HEK293 (cell line): ENCODE measurements around the gene SGO1.
"Not testable (repeated sequence)": the region's sequence is repeated elsewhere in the genome, so short reads cannot be mapped to it uniquely, and the experiment has no call there.

Experiments used
- CTCF ChIA-PET: fragments of 350-600 bp; formaldehyde crosslinking; extraction: SDS; loops from one replicate; lab custom pipeline; 2021; ENCODE audit warnings: antibody characterized with exemption; lab: Yijun Ruan, JAX
- POLR2A ChIA-PET: fragments of 300-600 bp; formaldehyde crosslinking; extraction: SDS; loops from one replicate; lab custom pipeline; 2020; ENCODE audit warnings: antibody characterized with exemption, inconsistent platforms; lab: Yijun Ruan, JAX
- H3K27ac ChIP-seq: fragments of 200-500 bp; sonication (Bioruptor generic); 2 replicates; pipeline ENCODE4 v1.5.1; 2014; ENCODE audit warnings: low read depth, low read length, control low read depth, inconsistent platforms; ENCODE audit errors: extremely low read depth
- H3K36me3 ChIP-seq, 2 experiments: fragments of 200-500 bp in 1 of 2; sonication (Bioruptor generic) in 1 of 2; 1 replicate in 1 of 2; 2 replicates in 1 of 2; pipeline ENCODE4 v1.5.1; 2014 to 2017; ENCODE audit warnings: inconsistent platforms in 2 of 2, low read length in 2 of 2; ENCODE audit not compliant: control insufficient read depth in 2 of 2, insufficient read depth in 1 of 2
- H3K4me1 ChIP-seq: fragments of 200-500 bp; sonication (Bioruptor generic); 2 replicates; pipeline ENCODE4 v1.5.1; 2014; ENCODE audit warnings: mild to moderate bottlenecking, low read length, inconsistent platforms; ENCODE audit not compliant: control insufficient read depth, insufficient read depth
- H3K4me3 ChIP-seq: 2 replicates; pipeline ENCODE4 v1.5.1; 2011; ENCODE audit warnings: low read depth, mild to moderate bottlenecking, control low read depth, low read length, moderate library complexity
- H3K9me3 ChIP-seq: fragments of 200-500 bp; sonication (Bioruptor generic); 2 replicates; pipeline ENCODE4 v1.5.1; 2014; ENCODE audit warnings: low read depth, low read length, inconsistent platforms; ENCODE audit not compliant: control insufficient read depth, insufficient read depth
- HOXA7 ChIP-seq: sonication (generic); formaldehyde crosslinking; IDR thresholded peaks from 2 replicates; pipeline ENCODE4 v1.8.1; 2022; ENCODE audit warnings: missing genetic modification reagents, borderline replicate concordance
- KLF1 ChIP-seq: fragments of 450-650 bp; formaldehyde crosslinking; IDR thresholded peaks from 2 replicates; pipeline ENCODE4 v1.5.1; 2016; ENCODE audit warnings: missing biosample characterization, missing genetic modification characterization
- PRDM1 ChIP-seq: fragments of 450-650 bp; formaldehyde crosslinking; IDR thresholded peaks from 2 replicates; pipeline ENCODE4; 2016; ENCODE audit warnings: missing biosample characterization, missing genetic modification characterization
- ZFHX2 ChIP-seq: fragments of 450-650 bp; formaldehyde crosslinking; conservative IDR thresholded peaks from 2 replicates; pipeline ENCODE4 v1.5.1; 2016; ENCODE audit warnings: missing biosample characterization, missing genetic modification characterization
- ZNF133 ChIP-seq: fragments of 450-650 bp; formaldehyde crosslinking; IDR thresholded peaks from 2 replicates; pipeline ENCODE4 v1.5.1; 2016; ENCODE audit warnings: missing biosample characterization, missing genetic modification characterization
- ZNF16 ChIP-seq: fragments of 450-650 bp; formaldehyde crosslinking; IDR thresholded peaks from 2 replicates; pipeline ENCODE4 v1.5.1; 2016; ENCODE audit warnings: low read depth, missing biosample characterization, missing genetic modification characterization
- ZNF202 ChIP-seq: fragments of 450-650 bp; formaldehyde crosslinking; IDR thresholded peaks from 2 replicates; pipeline ENCODE4 v1.5.1; 2016; ENCODE audit warnings: missing biosample characterization, missing genetic modification characterization, borderline replicate concordance
- ZNF366 ChIP-seq: fragments of 450-650 bp; formaldehyde crosslinking; conservative IDR thresholded peaks from 2 replicates; pipeline ENCODE4 v1.5.1; 2016; ENCODE audit warnings: missing biosample characterization, missing genetic modification characterization
- ZNF548 ChIP-seq: fragments of 450-650 bp; formaldehyde crosslinking; IDR thresholded peaks from 2 replicates; pipeline ENCODE4 v1.5.1; 2016; ENCODE audit warnings: missing biosample characterization, missing genetic modification characterization
- ZNF707 ChIP-seq: fragments of 450-650 bp; formaldehyde crosslinking; IDR thresholded peaks from 2 replicates; pipeline ENCODE4 v1.5.1; 2016; ENCODE audit warnings: missing biosample characterization, missing genetic modification characterization
- ZNF776 ChIP-seq: fragments of 450-650 bp; formaldehyde crosslinking; IDR thresholded peaks from 2 replicates; pipeline ENCODE4 v1.5.0; 2017; ENCODE audit warnings: missing biosample characterization, missing genetic modification characterization, borderline replicate concordance
- ZNF830 ChIP-seq: fragments of 450-650 bp; IDR thresholded peaks from 2 replicates; pipeline ENCODE4 v1.5.0; 2018; ENCODE audit warnings: missing biosample characterization, missing genetic modification characterization, low read depth, mild to moderate bottlenecking, moderate library complexity
- ZNF837 ChIP-seq: fragments of 450-650 bp; formaldehyde crosslinking; IDR thresholded peaks from 2 replicates; pipeline ENCODE4 v1.5.1; 2016; ENCODE audit warnings: missing biosample characterization, missing genetic modification characterization
- TF ChIP-seq, protein P1 (sequence below): fragments of 450-650 bp; formaldehyde crosslinking; IDR thresholded peaks from 2 replicates; pipeline ENCODE4 v1.5.1; 2016; ENCODE audit warnings: missing biosample characterization, missing genetic modification characterization
- TF ChIP-seq, protein P2 (sequence below): fragments of 450-650 bp; formaldehyde crosslinking; IDR thresholded peaks from 2 replicates; pipeline ENCODE4 v1.5.1; 2017; ENCODE audit warnings: missing biosample characterization, missing genetic modification characterization
- TF ChIP-seq, protein P3 (sequence below): fragments of 450-650 bp; formaldehyde crosslinking; IDR thresholded peaks from 2 replicates; pipeline ENCODE4 v1.5.1; 2016; ENCODE audit warnings: missing biosample characterization, missing genetic modification characterization, borderline replicate concordance
- TF ChIP-seq, protein P4 (sequence below): fragments of 450-650 bp; formaldehyde crosslinking; optimal IDR thresholded peaks from 2 replicates; pipeline ENCODE3; 2016; ENCODE audit warnings: missing biosample characterization, mild to moderate bottlenecking, missing genetic modification characterization

Gene SGO1

DNA sequence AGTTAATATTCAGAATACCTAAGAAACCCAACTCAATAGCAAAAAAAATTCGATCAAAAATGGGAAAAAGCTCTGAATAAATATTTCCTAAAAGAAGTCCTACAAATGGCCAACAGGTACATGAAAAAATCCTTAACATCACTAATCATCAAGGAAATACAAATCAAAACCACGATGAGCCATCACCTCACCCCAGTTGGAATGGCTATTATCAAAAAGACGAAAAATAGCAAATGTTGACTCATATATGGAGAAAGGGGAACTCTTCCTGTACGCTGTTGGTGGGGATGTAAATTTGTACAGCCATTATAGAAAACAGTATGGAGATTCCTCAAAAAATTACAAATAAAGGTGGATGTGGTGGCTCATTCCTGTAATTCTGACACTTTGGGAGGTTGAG, 29.6 kb upstream of the SGO1 start (continued):
- TF ChIP-seq, protein P1, sequence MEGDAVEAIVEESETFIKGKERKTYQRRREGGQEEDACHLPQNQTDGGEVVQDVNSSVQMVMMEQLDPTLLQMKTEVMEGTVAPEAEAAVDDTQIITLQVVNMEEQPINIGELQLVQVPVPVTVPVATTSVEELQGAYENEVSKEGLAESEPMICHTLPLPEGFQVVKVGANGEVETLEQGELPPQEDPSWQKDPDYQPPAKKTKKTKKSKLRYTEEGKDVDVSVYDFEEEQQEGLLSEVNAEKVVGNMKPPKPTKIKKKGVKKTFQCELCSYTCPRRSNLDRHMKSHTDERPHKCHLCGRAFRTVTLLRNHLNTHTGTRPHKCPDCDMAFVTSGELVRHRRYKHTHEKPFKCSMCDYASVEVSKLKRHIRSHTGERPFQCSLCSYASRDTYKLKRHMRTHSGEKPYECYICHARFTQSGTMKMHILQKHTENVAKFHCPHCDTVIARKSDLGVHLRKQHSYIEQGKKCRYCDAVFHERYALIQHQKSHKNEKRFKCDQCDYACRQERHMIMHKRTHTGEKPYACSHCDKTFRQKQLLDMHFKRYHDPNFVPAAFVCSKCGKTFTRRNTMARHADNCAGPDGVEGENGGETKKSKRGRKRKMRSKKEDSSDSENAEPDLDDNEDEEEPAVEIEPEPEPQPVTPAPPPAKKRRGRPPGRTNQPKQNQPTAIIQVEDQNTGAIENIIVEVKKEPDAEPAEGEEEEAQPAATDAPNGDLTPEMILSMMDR (tag by site-specific recombination): no peak
- TF ChIP-seq ZNF837 (tag by site-specific recombination) (no peak), ZFHX2 (tag by site-specific recombination) (no peak), ZNF830 (tag by site-specific recombination) (no peak)
- TF ChIP-seq, protein P2, sequence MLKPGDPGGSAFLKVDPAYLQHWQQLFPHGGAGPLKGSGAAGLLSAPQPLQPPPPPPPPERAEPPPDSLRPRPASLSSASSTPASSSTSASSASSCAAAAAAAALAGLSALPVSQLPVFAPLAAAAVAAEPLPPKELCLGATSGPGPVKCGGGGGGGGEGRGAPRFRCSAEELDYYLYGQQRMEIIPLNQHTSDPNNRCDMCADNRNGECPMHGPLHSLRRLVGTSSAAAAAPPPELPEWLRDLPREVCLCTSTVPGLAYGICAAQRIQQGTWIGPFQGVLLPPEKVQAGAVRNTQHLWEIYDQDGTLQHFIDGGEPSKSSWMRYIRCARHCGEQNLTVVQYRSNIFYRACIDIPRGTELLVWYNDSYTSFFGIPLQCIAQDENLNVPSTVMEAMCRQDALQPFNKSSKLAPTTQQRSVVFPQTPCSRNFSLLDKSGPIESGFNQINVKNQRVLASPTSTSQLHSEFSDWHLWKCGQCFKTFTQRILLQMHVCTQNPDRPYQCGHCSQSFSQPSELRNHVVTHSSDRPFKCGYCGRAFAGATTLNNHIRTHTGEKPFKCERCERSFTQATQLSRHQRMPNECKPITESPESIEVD (tag by site-specific recombination): no peak

DNA sequence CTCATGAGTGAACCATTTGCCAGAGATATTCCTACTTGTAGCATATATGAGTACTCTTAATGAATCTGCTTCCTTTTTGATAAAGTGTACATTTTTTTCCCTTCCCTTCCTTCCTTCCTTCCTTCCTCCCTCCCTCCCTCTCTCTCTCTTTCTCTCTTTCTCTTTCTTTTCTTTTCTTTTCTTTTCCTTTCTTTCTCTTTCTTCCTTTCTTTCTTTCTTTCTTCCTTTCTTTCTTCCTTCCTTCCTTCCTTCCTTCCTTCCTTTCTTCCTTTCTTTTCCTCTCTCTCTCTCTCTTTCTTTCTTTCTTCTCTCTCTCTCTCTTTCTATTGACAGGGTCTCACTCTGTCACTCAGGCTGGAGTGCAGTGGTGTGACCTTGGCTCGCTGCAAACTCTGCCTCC, 27.5 kb upstream of the SGO1 start:
- CTCF ChIA-PET, H3K9me3 ChIP-seq, H3K36me3 ChIP-seq, H3K4me1 ChIP-seq, POLR2A ChIA-PET, H3K4me3 ChIP-seq, H3K27ac ChIP-seq: not testable (repeated sequence)
- TF ChIP-seq ZNF366 (tag by site-specific recombination): peak; percentile 89
- peak; percentile 86 for TF ChIP-seq PRDM1

DNA sequence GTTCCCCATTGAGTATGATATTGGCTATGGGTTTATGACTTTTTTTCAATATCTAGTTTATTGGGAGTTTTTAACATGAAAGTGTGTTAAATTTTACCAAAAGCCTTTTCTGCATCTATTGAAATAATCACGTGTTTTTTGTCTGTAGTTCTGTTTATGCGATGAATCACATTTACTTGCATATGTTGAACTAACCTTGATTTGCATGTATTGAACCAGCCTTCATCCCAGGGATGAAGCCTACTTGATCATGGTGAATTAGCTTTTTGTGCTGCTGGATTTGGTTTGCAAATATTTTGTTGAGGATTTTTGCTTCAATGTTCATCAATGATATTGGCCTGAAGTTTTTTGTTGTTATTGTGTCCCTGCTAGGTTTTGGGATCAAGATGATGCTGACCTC, 21.9 kb upstream of the SGO1 start:
- H3K9me3 ChIP-seq, H3K4me3 ChIP-seq, CTCF ChIA-PET, H3K27ac ChIP-seq, H3K4me1 ChIP-seq, H3K36me3 ChIP-seq: not testable (repeated sequence)
- POLR2A ChIA-PET: interaction anchor here (0.6 kb wide), 1 partner anchor 1994 kb away, joined by 6 read pairs; no protein-coding TSS in a partner anchor

DNA sequence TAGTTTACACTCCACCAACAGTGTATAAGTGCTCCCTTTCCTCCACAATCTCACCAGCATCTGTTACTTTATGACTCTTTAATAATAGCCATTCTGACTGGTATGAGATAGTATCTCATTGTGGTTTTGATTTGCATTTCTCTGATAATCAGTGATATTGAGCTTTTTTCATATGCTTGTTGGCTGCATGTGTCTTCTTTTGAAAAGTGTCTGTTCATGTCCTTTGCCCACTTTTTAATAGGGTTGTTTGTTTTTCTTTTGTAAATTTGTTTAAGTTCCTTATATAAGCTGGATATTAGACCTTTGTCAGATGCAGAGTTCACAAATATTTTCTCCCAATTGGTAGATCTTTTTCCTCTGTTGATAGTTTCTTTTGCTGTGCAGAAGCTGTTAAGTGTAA, 19.9 kb upstream of the SGO1 start:
- H3K9me3 ChIP-seq, H3K36me3 ChIP-seq, POLR2A ChIA-PET, CTCF ChIA-PET, H3K4me1 ChIP-seq, H3K27ac ChIP-seq, H3K4me3 ChIP-seq: not testable (repeated sequence)
- peak; percentile 58; the same call in 1 of the 2 replicates for TF ChIP-seq ZNF133

DNA sequence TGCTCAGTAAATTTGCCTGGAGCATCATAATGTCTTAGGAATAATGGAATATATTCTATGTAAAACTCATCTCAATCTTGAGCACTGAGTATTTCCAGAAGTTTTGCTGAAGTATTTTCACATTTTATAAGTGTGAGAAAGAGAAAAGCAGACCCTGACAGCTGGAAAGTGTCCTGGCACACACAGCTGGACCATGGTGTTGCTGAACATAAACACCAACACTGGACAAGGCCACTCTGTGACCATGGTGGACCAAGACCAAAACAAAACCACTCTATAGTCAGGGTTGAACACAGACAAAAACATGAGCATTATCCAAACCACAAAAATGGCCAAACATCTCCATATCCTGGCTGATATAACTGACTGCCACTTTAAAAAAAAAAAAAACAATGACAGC, 15.1 kb upstream of the SGO1 start:
- CTCF ChIA-PET: no interaction called here
- Histone ChIP-seq H3K4me3 (no peak overlapping the region), H3K4me1 (no peaks in the 10 kb centered on the region), H3K9me3 (no peaks in the 10 kb centered on the region), H3K36me3 (no peaks in the 10 kb centered on the region), H3K27ac (no peak overlapping the region)
- POLR2A ChIA-PET: no interaction called here
- TF ChIP-seq ZNF707 (tag by site-specific recombination) (no peak), ZNF776 (tag by site-specific recombination) (no peak), ZNF548 (tag by site-specific recombination) (no peak), ZNF202 (tag by site-specific recombination) (no peak), ZNF16 (no peak), HOXA7 (CRISPR knock-in tag) (no peak), KLF1 (no peak)
- TF ChIP-seq, protein P3, sequence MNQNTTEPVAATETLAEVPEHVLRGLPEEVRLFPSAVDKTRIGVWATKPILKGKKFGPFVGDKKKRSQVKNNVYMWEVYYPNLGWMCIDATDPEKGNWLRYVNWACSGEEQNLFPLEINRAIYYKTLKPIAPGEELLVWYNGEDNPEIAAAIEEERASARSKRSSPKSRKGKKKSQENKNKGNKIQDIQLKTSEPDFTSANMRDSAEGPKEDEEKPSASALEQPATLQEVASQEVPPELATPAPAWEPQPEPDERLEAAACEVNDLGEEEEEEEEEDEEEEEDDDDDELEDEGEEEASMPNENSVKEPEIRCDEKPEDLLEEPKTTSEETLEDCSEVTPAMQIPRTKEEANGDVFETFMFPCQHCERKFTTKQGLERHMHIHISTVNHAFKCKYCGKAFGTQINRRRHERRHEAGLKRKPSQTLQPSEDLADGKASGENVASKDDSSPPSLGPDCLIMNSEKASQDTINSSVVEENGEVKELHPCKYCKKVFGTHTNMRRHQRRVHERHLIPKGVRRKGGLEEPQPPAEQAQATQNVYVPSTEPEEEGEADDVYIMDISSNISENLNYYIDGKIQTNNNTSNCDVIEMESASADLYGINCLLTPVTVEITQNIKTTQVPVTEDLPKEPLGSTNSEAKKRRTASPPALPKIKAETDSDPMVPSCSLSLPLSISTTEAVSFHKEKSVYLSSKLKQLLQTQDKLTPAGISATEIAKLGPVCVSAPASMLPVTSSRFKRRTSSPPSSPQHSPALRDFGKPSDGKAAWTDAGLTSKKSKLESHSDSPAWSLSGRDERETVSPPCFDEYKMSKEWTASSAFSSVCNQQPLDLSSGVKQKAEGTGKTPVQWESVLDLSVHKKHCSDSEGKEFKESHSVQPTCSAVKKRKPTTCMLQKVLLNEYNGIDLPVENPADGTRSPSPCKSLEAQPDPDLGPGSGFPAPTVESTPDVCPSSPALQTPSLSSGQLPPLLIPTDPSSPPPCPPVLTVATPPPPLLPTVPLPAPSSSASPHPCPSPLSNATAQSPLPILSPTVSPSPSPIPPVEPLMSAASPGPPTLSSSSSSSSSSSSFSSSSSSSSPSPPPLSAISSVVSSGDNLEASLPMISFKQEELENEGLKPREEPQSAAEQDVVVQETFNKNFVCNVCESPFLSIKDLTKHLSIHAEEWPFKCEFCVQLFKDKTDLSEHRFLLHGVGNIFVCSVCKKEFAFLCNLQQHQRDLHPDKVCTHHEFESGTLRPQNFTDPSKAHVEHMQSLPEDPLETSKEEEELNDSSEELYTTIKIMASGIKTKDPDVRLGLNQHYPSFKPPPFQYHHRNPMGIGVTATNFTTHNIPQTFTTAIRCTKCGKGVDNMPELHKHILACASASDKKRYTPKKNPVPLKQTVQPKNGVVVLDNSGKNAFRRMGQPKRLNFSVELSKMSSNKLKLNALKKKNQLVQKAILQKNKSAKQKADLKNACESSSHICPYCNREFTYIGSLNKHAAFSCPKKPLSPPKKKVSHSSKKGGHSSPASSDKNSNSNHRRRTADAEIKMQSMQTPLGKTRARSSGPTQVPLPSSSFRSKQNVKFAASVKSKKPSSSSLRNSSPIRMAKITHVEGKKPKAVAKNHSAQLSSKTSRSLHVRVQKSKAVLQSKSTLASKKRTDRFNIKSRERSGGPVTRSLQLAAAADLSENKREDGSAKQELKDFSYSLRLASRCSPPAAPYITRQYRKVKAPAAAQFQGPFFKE (tag by site-specific recombination): no peak
- TF ChIP-seq, protein P4, sequence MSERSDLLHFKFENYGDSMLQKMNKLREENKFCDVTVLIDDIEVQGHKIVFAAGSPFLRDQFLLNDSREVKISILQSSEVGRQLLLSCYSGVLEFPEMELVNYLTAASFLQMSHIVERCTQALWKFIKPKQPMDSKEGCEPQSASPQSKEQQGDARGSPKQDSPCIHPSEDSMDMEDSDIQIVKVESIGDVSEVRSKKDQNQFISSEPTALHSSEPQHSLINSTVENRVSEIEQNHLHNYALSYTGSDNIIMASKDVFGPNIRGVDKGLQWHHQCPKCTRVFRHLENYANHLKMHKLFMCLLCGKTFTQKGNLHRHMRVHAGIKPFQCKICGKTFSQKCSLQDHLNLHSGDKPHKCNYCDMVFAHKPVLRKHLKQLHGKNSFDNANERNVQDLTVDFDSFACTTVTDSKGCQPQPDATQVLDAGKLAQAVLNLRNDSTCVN (tag by site-specific recombination): no peak
